ENCODE data around the gene TSPAN7.

- no peak for TF ChIP-seq CTCF (IDR thresholded peaks at IDR 0.05; ENCODE audit: insufficient read depth, low read length, poor library complexity, severe bottlenecking)
- no peak for TF ChIP-seq EZH2phosphoT487 (conservative IDR thresholded peaks at IDR 0.05; ENCODE audit: low read length)
These were observed 71.2 kb downstream of the TSPAN7 start for GRCh38 chrX:38632516-38632915.
